Caco-2 (cell line): Measurements from ENCODE around the gene SLC35F2. TPM values are rescaled to one million over a fixed set of nuclear protein-coding genes. Genes with fewer than 3 reads are reported as not detected.

Experiments used
- BruUV-seq: library from RNA; stranded (reverse); fragments of 400-500 nt; replicated peaks from 2 replicates; lab custom pipeline; 2021; lab: Mats Ljungman, UMichigan
- CTCF ChIA-PET: fragments of 300-600 bp; sonication (Branson Sonifier 250); formaldehyde crosslinking; loops from one replicate; lab custom pipeline; 2022; ENCODE audit warnings: antibody characterized with exemption; lab: Charles Lee
- POLR2A ChIA-PET: fragments of 300-600 bp; sonication (Branson Sonifier 250); formaldehyde crosslinking; loops from one replicate; lab custom pipeline; 2022; ENCODE audit warnings: antibody characterized with exemption; lab: Charles Lee
- DNase-seq, 2 experiments: peaks; one replicate each; pipeline versions ENCODE4 v3.0.0 to v3.0.0-alpha.2; 2020 to 2022
- H3K27me3 ChIP-seq: replicated peaks from 2 replicates; pipeline ENCODE4 v1.6.0; 2011; ENCODE audit warnings: low read length; ENCODE audit not compliant: control insufficient read depth, insufficient read depth
- H3K36me3 ChIP-seq: 2 replicates; pipeline ENCODE4 v1.5.1; 2011; ENCODE audit warnings: low read length; ENCODE audit not compliant: control insufficient read depth, insufficient read depth
- H3K4me1 ChIP-seq: fragments of 250-450 bp; sonication (Bioruptor Pico); 2 replicates; pipeline ENCODE4 v1.5.1; 2020; ENCODE audit warnings: mild to moderate bottlenecking
- H3K4me3 ChIP-seq: 2 replicates; pipeline ENCODE4 v1.5.1; 2011; ENCODE audit warnings: low read depth, mild to moderate bottlenecking, control low read depth, low read length
- H3K9me3 ChIP-seq: fragments of 250-450 bp; sonication (Bioruptor Pico); 2 replicates; pipeline ENCODE4 v1.5.1; 2020; ENCODE audit warnings: mild to moderate bottlenecking, moderate library complexity
- H3K27ac Mint-ChIP-seq: one replicate; pipeline ENCODE4 v1.8.0; 2022; ENCODE audit warnings: mixed read lengths; ENCODE audit not compliant: unreplicated experiment
- H3K27me3 Mint-ChIP-seq: one replicate; pipeline ENCODE4 v1.8.0; 2022; ENCODE audit warnings: mixed read lengths; ENCODE audit not compliant: insufficient read depth, unreplicated experiment
- H3K36me3 Mint-ChIP-seq: one replicate; pipeline ENCODE4 v1.8.0; 2022; ENCODE audit warnings: mild to moderate bottlenecking, mixed read lengths; ENCODE audit not compliant: insufficient read depth, unreplicated experiment
- H3K4me1 Mint-ChIP-seq: one replicate; pipeline ENCODE4 v1.8.0; 2022; ENCODE audit warnings: low read depth, mixed read lengths; ENCODE audit not compliant: unreplicated experiment
- H3K4me3 Mint-ChIP-seq: one replicate; pipeline ENCODE4 v1.8.0; 2022; ENCODE audit warnings: mild to moderate bottlenecking, moderate library complexity, mixed read lengths; ENCODE audit not compliant: unreplicated experiment
- H3K9me3 Mint-ChIP-seq: one replicate; pipeline ENCODE4 v1.8.0; 2022; ENCODE audit warnings: mixed read lengths; ENCODE audit not compliant: unreplicated experiment
- CTCF ChIP-seq, 2 experiments: fragments of 200-600 bp in 1 of 2; IDR thresholded peaks; 1 replicate in 1 of 2; 2 replicates in 1 of 2; pipeline versions ENCODE4 v1.5.1 to v1.8.0; 2011 to 2022; ENCODE audit warnings: antibody characterized with exemption in 1 of 2, control low read depth in 1 of 2, inconsistent platforms in 1 of 2, low read depth in 1 of 2, low read length in 1 of 2, mild to moderate bottlenecking in 1 of 2, moderate library complexity in 1 of 2; ENCODE audit not compliant: insufficient read depth in 1 of 2, severe bottlenecking in 1 of 2, unreplicated experiment in 1 of 2
- intact Hi-C: fragments of 100-400 bp; cut with micrococcal nuclease; formaldehyde crosslinking; loops from one replicate; pipeline ENCODE4 v1.10.0; 2022; ENCODE audit not compliant: unreplicated experiment
- total RNA-seq: library from RNA; stranded (reverse); gene quantifications from 2 replicates; pipeline ENCODE4 v1.2.3, GENCODE V29; 2022

The SLC35F2 gene
- total RNA-seq, 1 experiment from 2014 or later, result 44.9 TPM

GRCh38 chr11:107757661-107758060, 100.9 kb downstream of the SLC35F2 start:
- CTCF ChIA-PET, result interaction anchor here (1.1 to 2.1 kb wide), 2 partner anchors 13 to 17 kb away, joined by 3 to 8 read pairs; no protein-coding TSS in a partner anchor
- H3K4me1 Mint-ChIP-seq, result no peaks in the 10 kb centered on the region
- Histone ChIP-seq H3K9me3 (no peaks in the 10 kb centered on the region), H3K36me3 (no peaks in the 10 kb centered on the region), H3K4me3 (no peak overlapping the region), H3K4me1 (peaks cover 5% of the 10 kb centered on the region; the same call in 1 of the 2 replicates), H3K27me3 (no peaks in the 10 kb centered on the region)
- no peak overlapping the region for H3K4me3 Mint-ChIP-seq
- H3K9me3 Mint-ChIP-seq, result peaks cover 9% of the 10 kb centered on the region
- peaks cover 8% of the 10 kb centered on the region for H3K27me3 Mint-ChIP-seq
- no TSS peak for BruUV-seq
- no peak for DNase-seq
- peak in 1 of 2 experiments; percentile 11 for TF ChIP-seq CTCF (IDR thresholded peaks at IDR 0.05; ENCODE audit: insufficient read depth in 1 of 2, low read depth in 1 of 2, low read length in 1 of 2, severe bottlenecking in 1 of 2, unreplicated experiment in 1 of 2)
- intact Hi-C loops, result no loop called here
- POLR2A ChIA-PET, result no interaction called here
- no peaks in the 10 kb centered on the region for H3K36me3 Mint-ChIP-seq
- H3K27ac Mint-ChIP-seq, result no peak overlapping the region

GRCh38 chr11:107756553-107756952, 102.0 kb downstream of the SLC35F2 start:
- no peaks in the 10 kb centered on the region for H3K36me3 Mint-ChIP-seq
- CTCF ChIA-PET, result interaction anchor here (0.9 kb wide), 1 partner anchor 14 kb away, joined by 3 read pairs; no protein-coding TSS in a partner anchor
- POLR2A ChIA-PET, result interaction anchor here (0.5 kb wide), 1 partner anchor 13 kb away, joined by 4 read pairs; no protein-coding TSS in a partner anchor
- TF ChIP-seq CTCF (IDR thresholded peaks at IDR 0.05; ENCODE audit: insufficient read depth in 1 of 2, low read depth in 1 of 2, low read length in 1 of 2, severe bottlenecking in 1 of 2, unreplicated experiment in 1 of 2), result no peak
- peaks cover 5% of the 10 kb centered on the region; the same call in 1 of the 2 replicates for H3K4me1 ChIP-seq
- DNase-seq, result no peak
- H3K27ac Mint-ChIP-seq, result no peak overlapping the region
- H3K9me3 ChIP-seq, result no peaks in the 10 kb centered on the region
- no peaks in the 10 kb centered on the region for H3K4me1 Mint-ChIP-seq
- peaks cover 9% of the 10 kb centered on the region for H3K9me3 Mint-ChIP-seq
- peaks cover 10% of the 10 kb centered on the region for H3K27me3 Mint-ChIP-seq
- no TSS peak for BruUV-seq
- no peaks in the 10 kb centered on the region for H3K27me3 ChIP-seq
- H3K36me3 ChIP-seq, result no peaks in the 10 kb centered on the region
- intact Hi-C loops, result no loop called here
- no peak overlapping the region for H3K4me3 Mint-ChIP-seq
- no peak overlapping the region for H3K4me3 ChIP-seq

GRCh38 chr11:107752949-107753822, 105.4 kb downstream of the SLC35F2 start:
- no TSS peak for BruUV-seq
- ChIA-PET CTCF (no interaction called here), POLR2A (no interaction called here)
- no peak for TF ChIP-seq CTCF (IDR thresholded peaks at IDR 0.05; ENCODE audit: insufficient read depth in 1 of 2, low read depth in 1 of 2, low read length in 1 of 2, severe bottlenecking in 1 of 2, unreplicated experiment in 1 of 2)
- peaks cover 34% of the 10 kb centered on the region for H3K27me3 Mint-ChIP-seq
- Histone ChIP-seq H3K36me3 (no peaks in the 10 kb centered on the region), H3K4me1 (no peaks in the 10 kb centered on the region; the same call in 1 of the 2 replicates), H3K9me3 (no peaks in the 10 kb centered on the region), H3K4me3 (no peak overlapping the region), H3K27me3 (0 out of 2 replicates have a peak, but pooled peaks cover 1% of the 10 kb centered on the region)
- H3K27ac Mint-ChIP-seq, result no peak overlapping the region
- no peaks in the 10 kb centered on the region for H3K36me3 Mint-ChIP-seq
- H3K4me1 Mint-ChIP-seq, result no peaks in the 10 kb centered on the region
- no peak for DNase-seq
- intact Hi-C loops, result no loop called here
- H3K9me3 Mint-ChIP-seq, result no peaks in the 10 kb centered on the region
- H3K4me3 Mint-ChIP-seq, result no peak overlapping the region
